NCI-H524 (cell line): Measurements from ENCODE around the gene LRRN3.

Experiments used
- DNase-seq, 2 experiments: peaks; one replicate each; lab custom pipeline; 2025; lab: John Stamatoyannopoulos, UW

Gene LRRN3

DNA sequence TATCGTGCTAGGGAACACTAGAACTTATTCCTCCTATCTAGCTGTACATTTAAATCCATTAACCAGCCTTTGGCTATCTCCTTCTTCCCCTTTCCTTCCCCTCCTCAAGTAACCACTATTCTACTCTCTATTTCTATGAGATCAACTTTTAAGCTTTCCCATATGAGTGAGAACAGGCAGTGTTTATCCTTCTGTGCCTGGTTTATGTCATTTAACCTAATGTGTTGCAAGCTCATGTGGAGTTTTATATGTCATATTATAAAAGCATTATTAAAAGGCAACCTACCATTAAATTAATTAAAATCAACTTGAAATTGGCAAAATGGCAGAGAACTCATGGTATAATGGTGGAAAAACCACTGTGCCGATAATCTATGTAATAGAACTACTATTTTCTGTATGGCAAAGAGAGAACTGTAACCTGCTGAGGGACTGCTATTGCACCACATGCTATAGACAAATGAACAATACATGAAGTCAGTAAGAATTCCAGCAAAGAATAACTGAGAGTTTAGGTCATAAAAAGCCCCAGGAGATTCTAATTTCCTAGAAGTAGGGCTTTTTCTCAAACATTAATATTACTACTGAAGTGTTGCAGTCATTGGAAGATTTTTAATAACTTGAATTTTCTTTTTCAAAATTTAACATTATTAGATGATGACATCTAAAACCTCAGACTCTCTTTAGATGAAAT, 81.8 kb downstream of the LRRN3 start:
- no peak for DNase-seq

DNA sequence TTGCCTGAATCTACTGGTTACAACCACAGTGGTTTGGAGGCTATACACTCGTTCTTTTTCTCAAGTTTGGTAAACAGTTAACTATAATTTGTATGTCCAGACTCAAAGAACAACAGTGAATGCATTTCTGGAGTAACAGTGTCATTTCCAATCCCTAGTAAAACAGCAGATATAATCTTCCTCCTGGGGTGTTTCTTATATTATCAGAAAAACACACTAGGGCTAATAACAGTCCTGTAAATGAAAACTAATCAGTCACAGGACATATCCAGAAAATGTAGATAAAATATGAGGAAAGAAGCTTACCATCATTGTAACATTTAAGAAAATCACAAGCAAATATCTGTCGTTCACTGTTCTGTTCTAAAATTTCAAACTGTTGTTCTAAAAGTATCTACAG, 82.6 kb downstream of the LRRN3 start:
- DNase-seq, result no peak

DNA sequence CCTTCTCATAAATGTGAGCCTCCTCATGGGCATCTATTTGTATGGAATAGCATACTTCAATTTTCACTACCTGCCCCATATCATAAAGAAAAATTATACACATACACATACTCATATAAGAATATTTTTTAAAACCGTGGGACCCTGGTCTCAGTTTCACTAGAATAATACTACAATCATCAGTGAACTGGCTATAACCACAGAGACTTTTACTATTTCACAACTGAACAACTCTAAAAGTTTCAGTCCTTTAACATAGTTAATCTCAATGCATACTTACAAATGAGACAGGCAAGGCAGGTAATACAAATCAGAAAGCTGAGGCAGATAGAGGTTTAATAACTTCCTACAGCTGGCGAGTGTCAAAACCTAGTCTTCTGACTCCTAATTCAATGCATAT, 83.1 kb downstream of the LRRN3 start:
- DNase-seq, result no peak

DNA sequence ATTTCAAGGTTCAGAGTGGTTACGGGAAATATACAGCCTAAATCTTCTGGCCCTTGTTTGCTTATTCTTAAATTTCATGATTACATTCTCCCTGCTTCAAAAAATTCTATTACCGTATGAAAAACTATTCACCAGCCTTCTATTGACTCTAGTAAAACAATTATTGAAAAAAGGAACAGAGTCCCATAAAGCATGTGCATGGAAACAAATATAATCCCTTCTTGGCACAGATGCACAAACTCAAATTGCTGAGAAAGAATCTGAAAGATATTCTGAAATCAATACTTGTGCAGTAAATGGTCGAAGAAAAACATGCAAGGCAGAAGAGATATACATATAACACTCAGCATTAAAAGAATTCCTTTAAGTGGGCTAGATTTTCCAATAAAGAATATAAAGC, 83.6 kb downstream of the LRRN3 start:
- DNase-seq, result peak in 1 of 2 experiments; percentile 48
